Activated CD4-positive, alpha-beta T cell treated with anti-CD3 and anti-CD28 coated beads, Interleukin-2, Interleukin-6, amounts not matched to agents 100 ng/mL and 50 ng/mL, durations not matched to agents 16 hours and 8 hours (primary cell): ENCODE measurements around the gene FOXJ3.

Experiments
- DNase-seq: peaks from one replicate; pipeline ENCODE4 v3.0.0-alpha.2; 2020

The FOXJ3 gene

DNA sequence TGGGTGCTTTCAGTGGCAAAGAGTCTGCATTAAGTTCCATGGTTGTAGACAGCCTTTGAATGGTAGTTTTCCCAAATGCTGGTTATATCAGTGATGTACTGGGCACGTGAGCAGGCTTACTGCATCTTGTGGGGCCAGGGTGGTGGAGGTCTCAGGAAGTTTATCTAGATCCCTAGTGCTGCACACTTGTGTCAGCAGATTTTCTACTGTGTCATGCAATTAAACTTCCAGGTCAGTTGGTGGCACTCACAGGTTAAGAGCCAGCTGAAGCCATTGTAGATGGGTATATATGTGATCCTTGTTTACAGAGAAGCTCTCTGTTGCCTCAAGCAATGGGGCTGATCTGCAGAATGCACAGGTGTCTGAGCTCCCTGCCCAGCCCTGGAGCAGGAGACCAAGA is 33.0 kb downstream of the FOXJ3 start:
- DNase-seq: no peak

DNA sequence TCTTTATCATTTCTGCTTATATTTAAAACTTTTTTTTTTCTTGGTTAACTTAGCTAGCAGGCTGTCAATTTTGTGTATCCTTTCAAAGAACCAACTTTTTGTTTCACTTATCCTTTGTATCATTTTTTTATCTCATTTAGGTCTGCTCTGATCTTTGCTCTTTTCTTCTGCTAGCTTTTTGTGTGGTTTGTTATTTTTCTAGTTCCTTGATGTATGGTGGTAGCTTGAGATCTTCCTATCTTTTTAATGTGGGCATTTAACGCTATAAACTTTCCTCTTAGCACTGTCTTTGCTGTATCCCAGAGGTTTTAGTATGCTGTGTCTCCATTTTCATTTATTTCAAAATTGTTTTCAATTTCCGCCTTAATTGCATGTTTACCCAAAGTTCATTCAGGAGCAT is 36.5 kb downstream of the FOXJ3 start:
- no peak for DNase-seq

DNA sequence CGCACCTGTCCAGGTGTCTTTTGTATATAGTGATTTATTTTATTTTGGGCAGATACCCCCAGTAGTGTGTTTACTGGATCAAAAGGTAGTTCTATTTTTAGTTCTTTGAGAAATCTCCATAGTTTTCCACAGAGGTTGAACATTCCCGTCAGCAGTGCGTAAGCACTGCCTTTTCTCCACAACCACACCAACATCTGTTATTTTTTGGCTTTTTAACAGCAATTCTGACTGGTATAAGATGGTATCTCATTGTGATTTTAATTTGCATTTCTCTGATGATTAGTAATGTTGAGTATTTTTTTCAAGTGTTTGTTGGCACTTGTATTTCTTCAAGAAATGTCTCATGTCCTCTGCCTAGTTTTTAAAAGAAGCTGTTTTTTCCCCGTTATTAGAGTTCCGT is 39.2 kb downstream of the FOXJ3 start:
- DNase-seq: no peak

DNA sequence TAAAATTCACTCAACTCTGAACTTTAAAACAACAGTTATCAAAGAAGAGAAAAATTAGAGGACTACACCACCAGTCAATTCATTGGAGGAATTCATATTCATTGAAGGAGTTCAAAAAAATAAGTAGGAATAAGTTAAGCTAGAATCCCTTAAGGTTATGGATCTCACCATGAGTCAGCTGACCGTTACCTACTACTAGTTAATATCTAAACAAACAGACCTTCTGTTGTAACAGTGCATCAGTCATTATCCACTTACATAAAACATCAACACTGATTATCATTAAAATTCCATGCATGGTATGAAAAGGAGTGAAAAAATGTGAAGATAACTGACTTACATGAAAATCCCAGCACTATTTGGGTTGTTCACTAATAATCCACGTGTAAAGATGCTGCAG is 44.9 kb downstream of the FOXJ3 start:
- no peak for DNase-seq

DNA sequence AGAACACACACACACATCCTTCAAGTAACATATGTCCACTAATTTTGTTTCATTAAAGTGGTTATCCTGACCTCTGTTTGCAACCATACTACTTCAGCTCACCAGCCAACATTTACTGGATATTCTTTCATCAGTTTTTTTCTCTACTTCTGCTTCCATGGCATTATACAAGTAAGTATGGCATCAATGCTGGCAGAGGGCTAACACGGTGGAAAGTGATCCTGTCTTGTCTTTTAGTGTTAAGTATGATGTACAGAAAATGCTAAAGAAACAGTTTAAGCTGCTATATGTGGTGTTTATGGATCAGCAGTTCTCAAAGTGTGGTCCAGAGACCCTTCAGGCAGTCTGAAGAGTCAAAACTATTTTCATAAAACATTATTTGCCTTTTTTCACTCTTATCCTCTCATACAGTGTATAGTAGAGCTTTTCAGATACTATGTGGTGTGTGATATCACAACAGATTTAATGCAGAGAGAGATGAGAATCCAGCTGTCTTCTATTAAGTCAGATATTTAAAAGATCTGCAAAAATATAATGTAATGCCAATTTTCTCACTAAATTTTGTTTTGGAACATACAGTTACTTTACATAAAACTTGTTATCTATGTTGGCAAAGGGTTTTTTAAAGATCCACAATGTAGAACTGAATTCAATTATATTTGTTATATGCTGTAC is 46.6 kb downstream of the FOXJ3 start:
- no peak for DNase-seq

DNA sequence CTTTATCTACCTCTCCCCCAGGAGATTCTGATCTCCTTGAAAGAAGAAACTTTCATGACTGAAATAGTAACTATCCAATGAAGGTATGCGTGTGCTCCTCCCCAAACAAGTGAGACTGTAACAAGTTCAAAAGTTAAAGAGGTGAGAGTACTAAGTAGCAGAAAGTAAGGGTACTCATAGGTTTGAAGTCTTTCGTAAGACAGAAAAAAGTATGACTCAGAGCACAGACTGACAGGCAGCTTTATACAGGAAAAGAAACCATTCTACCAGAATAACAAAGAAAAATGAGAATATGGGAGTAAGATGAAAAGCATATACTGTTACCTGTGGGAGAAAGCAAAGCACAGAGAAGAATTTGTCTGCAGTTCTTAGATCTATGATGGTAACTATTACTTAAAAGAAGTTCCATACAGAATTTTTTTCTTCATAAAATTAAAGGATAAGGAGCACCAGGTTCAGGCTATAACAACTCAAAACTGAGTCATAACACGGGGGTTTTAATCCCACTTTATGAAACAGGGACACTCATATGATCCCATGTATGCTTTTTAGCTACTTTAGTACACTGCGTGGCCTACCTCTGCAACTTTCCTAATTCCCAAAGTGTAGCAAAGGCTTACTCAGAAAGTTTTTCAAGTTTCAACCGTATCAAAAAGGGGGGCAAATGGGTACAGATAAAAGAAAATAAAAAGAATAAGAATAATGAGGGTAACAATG is 52.0 kb downstream of the FOXJ3 start:
- peak; percentile 46 for DNase-seq

DNA sequence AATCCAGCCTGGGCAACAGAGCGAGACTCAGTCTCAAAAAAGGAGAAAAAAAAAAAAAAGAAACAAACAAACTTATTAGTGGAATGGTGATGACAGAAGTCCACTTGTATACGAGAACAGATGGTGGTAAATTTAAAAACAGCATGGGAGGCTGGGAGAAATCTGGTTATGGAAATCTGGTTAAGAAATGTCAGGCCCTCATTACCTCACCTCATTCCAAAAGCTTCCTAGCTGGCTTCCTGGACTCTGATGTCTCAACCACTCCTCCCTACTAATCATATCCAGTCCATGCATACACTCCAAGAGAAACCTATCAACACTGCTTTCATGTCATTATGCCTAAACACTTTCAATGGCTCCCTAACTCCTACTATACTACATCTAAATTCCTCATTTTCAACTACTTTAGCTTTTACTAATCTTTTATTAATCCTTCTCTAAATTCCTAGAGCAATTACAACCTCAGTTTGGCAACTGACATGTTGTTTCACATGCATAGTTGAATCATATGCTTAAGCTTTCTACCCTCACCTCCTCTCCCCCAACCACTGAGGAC is 52.9 kb downstream of the FOXJ3 start:
- no peak for DNase-seq

DNA sequence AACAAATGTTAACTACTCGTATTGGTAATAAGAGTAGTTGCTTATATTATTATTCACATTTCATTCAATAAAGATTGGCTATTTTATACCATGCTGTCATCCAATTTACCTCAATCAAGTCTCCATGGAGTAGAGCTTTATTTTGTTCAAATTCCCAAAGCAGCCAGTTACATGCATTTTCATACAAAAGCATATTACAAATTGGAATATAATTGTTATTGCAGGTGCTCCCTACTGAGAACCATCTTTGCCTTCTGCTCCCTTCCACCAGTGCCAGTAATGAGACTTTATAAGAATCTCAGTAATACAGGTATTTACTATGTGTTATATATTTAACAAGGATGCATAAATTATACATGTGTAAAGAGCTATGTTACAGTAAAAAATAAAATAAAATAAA is 54.2 kb downstream of the FOXJ3 start:
- no peak for DNase-seq

DNA sequence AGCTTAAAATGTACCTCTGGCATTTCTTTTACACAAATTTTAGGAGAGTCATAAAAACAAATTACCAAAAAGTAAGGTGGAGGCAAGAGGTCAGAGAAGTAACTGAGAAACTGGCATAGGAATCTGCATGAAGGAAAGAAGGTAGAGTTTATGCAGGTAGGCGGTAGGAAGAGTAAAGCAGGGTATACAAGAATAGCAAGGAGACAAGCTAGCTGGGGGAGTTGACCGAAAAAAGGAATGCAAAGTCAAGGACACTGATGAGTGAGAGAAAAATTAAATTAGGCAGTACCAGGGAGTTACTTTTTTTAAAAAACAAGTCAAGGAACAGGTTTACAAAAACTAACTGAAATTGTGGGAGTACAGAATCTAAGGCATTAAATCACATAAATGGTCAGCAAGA is 56.0 kb downstream of the FOXJ3 start:
- DNase-seq: no peak

DNA sequence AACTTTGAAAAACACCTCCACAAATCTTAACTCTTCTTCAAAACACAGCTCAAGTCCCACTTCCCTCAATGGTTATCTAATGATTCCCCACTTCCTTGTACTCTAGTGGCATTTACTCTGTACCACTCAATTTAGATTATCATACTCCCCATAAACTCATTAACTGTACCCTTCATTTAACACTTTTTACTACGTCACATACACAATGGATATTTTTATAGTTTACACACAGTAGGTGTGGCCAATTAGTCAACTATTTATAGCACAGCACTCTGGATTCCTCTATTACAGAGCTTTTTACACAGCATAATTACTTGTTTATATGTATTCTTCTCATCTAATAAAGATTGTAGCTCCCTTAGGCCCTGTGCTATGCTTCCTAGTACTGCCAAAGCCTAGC is 62.1 kb downstream of the FOXJ3 start:
- no peak for DNase-seq

DNA sequence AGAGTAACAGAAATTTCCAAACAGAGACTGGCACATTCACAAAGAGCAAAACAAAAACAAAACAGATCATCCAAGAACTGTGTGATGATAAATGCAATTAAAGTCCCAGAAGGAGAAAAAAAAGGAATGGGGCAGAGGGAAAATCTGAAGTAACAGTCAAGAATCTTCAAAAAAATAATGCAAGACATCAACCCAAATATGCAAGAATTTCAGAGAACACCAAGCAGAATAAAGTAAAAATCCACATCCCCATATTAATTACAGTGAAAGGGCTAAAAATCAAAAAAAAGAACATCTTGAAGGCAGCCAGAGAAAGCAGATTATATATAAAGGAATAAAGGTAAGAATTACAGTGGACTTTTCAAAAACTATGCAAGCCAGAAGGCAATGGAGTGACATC is 67.1 kb downstream of the FOXJ3 start:
- DNase-seq: no peak

DNA sequence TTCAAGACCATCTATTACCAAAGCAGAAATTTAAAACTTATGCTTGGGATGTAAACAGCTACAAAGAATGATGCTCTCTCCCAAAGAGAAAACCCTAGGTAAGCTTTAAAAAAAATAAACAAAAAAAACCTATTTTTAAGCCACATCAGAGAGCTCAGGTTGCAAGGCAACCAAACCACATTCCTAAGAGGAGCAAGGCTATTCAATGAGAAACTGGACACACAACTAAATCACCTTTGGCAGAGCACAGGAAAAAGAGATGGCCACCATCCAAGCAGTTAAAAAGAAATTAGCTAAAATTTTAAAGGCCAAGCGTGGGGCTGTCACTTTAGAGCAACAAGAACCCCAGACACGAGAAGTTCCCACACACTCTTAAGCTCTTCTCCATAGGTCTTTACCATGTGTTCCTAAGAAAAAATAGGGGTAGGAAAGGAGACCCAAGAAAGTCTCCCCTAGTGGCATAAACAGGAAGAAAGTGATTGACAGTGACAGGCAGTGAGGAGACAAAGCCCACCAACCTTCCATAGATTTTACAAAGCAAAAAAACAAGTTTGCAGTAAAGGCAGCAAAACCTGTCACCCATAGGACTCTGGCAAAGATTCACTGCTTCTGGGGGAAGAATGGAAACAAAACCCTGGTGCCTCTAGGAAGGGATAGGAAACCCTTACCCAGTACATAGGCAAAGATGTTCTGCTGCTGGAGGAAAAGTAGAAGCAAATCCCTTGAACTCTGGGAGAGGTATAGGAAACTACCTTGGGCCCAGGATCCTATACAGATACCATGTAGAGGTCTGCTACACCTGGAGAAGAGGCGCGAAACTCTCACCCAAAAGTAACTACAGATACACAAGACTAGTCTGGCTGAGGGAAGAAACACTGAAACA is 68.5 kb downstream of the FOXJ3 start:
- DNase-seq: no peak

DNA sequence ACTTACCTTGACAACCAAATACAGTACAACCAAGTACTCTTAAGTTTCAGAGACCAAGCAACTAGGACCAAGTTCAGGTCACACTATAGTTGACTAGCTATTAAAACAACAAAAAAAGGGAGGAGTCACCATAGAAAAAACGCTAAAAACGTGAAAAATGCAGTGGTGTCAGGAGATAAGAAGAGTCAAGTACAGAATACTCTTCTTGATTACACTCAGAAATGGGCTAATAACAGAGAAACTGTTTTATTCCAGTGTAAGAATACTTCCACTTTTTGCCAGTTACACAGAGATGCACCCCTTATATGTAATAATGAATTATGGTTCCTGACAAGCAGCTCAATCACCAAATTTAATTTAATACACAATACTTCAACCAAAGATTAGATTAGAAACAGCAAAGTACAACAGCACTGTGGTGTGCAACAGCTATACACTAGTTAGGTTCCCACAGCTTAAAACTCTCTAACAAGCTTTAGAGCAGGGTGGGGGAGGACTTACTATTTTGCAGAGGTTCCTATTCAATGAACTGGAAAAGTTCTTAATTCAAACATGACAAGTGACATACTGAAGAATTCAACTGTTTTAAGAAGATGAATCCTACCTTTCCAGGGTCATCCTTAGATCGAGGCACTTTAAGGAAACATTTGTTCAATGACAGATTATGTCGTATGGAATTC is 70.4 kb downstream of the FOXJ3 start:
- no peak for DNase-seq

DNA sequence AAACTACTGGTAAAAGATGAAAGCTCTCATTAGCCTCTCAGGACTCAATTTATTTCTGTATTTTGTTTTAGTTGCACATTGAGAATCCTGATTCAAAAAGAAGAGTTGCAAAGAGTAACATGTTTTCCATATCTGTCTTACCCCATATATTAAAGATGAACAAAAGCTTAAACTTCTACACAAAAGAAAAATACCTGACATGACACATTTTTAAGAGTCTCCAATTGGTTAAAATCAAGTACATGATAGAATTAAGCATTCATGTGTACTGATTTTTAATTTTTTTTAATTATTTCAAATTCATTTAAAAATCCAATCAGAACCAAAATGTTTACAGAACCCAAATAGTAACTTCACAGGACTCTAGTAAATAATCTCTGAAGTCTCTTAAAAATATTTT is 72.0 kb downstream of the FOXJ3 start:
- no peak for DNase-seq

DNA sequence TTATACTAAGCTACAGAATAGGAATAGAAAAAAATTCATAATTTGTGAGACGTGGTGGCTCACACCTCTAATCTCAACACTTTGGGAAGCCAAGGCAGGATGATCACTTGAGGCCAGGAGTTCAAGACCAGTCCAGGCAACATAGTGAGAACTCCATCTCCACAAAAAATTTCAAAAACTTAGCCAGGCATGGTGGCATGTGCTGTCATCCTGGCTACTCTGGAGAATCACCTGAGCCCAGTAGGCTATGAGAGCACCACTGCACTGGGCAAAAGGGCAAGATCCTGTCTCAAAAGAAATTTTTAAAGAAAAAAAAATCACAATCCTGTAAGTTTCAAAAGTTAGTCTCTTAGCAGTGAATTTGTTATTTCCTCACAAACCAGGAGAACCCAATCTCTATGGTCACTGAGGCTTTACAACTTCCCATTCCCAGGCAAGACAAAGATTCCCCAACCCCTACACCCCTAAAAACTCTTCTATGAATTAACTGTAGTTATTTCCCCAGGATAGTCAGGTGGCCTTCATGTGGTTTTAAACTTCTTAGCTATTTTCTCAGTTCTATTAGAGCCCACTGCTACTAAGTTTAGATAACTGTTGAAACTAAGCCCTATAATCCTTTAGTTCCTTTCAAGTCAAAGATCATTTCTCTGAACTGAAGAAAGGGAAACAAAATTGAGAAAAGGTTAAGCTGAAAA is 74.5 kb downstream of the FOXJ3 start:
- no peak for DNase-seq

DNA sequence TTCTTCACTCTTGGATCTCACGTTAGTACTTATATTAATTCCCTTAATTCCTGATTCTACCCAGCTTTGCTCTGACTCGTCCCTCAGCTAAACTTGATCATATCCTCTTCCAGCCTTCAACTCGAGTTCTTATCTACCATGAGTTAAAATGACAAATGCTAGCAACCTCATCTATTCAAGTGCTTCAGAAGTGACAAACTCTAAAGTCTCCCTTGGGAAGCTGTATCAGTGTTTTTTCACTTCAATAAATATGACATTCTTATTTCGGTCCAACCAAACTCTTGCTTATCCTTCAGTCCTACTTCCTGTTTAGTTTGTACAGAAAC is 75.3 kb downstream of the FOXJ3 start:
- no peak for DNase-seq

DNA sequence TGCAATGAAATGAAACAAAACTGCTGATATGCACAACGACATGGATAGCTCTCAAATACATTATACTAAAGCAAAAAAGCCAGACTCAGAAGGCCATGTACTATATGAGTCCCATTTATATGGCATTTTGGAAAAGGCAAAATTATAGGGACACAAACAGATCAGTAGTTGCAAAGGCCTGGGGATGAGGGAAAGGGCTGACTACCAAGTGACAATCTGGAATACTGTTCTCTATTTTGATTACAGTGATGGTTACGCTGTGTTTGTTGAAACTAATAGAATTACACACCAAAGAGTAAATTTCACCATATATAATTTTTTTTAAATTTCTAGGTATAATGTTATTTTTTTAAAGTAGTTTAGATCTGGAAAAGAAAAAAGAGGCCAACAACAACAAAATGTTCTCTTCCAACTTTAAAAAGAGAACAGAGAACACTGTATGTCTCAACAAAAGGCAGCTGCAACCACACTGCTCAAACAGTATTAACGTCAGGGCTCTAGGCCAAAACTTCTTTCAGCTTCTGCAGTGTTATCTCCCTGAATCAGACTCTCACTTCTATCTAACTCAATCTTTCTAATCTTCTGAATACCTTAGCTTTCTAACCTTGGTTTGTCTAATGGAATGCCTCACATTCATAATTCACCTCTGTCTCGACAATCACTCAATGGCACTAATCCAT is 75.8 kb downstream of the FOXJ3 start:
- DNase-seq: no peak

DNA sequence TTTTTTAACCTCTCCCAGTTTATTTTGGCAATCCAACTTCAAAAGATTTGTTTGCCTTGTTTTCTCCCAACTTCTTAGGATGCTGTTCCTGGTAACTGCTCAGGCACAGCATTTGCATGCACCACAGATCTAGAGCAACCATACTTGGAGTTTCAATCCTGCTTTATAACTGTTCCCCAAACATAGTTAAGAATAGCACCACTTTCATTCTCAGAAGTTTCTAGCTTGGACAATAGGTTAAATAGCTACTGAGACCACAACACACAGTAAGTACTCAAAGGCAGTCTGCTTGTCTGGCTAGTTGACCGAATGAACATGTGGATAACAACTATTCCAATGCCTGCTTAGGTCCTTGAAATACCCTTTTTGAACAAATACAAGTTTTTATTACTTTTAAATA is 76.8 kb downstream of the FOXJ3 start:
- DNase-seq: no peak

DNA sequence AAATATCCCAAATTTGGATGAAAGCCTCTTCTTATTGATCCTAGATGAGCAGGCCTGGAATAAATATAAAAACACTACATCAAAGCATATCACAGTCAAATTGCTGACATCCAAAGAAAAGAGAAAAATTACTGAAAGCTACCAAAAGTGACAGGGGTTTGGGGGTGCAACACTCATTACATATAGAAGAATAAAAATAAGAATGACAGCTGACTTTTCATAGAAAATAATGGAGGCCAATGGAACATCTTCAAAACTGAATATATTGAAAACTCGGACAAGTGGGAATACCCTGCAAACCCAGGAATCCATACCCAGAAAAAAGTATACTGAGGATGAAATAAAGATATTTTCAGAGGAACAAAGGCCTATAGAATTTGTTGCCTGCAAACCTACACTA is 84.0 kb downstream of the FOXJ3 start:
- DNase-seq: no peak

DNA sequence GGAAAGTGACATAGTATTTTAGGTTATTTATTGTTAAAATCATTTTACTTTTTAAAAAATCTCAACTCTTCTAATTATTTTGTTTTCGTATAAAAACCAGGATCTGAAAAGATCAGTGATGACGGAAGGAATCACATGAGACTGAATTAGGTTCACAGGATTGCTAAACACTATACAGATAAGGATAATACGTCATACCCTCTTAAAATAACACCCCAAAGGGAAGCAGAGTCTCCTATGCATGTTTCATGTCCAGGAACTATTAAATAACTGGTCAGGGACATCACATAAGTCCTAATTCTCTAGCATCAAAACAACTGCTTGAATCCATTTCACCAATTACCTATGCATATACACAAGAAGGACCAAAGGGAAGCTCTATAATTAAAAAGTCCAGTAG is 84.9 kb downstream of the FOXJ3 start:
- DNase-seq: no peak

DNA sequence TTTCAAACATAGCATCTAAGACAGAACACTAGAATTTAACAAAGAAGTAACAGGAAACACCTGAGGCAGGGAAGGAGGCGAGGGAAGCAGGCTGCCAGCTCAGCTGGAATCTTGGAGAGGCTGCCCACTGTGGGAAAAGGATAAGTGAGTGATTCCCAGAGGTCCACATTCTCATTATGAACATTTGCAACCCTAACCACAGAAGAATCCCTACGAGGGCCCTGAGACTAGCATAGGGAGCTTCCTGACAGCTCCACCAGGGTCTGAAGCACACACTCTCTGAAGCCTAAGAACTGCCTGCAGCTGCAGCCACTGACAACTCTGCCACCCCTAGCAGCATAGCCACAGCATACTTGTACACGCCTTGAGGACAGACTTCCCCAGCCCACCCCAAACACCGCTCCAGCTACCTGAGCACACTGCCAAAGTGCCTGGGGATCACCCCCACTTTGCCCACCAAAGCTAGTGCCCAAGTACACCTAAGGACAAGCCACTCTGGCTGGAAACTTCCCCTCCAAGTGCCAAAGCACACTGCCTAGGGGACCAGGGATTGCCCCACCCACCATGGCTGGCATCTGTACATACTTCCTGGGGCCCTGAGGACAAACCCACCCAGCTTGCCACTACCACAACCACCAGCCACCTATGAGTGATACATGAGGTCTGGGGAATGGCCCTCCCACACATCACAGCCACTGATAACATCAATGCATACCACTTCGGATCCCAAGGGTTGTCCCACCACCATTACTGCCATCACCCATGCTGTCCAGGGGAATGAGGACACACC is 93.9 kb downstream of the FOXJ3 start:
- DNase-seq: no peak
